Activated CD8-positive, alpha-beta T cell treated with anti-CD3 and anti-CD28 coated beads for 36 hours (primary cell): Measurements from ENCODE around the gene HNMT. TPM values are rescaled to one million over a fixed set of nuclear protein-coding genes. Genes with fewer than 3 reads are reported as not detected.
A peak's percentile ranks its signal among the peaks of the same experiment; 100 is the strongest.

ENCODE experiments used
- ATAC-seq: fragments of 200-7000 bp; cut with Tn5 transposase; one replicate; pipeline ENCODE4 v1.10.0; 2021; ENCODE audit warnings: mild to moderate bottlenecking, moderate library complexity
- CTCF ChIA-PET: fragments of 350-600 bp; sonication (Branson Sonifier 250); formaldehyde crosslinking; loops from one replicate; lab custom pipeline; 2021; ENCODE audit warnings: antibody characterized with exemption; lab: Charles Lee
- POLR2A ChIA-PET: fragments of 350-600 bp; sonication (Branson Sonifier 250); formaldehyde crosslinking; loops from one replicate; lab custom pipeline; 2021; ENCODE audit warnings: antibody characterized with exemption; lab: Charles Lee
- DNase-seq: peaks from one replicate; pipeline ENCODE4 v3.0.0-alpha.2; 2020
- H3K27ac Mint-ChIP-seq: one replicate; pipeline ENCODE4 v1.8.0; 2021; ENCODE audit warnings: mild to moderate bottlenecking, mixed read lengths
- H3K27me3 Mint-ChIP-seq: one replicate; pipeline ENCODE4 v1.8.0; 2021; ENCODE audit warnings: mixed read lengths
- H3K36me3 Mint-ChIP-seq: one replicate; pipeline ENCODE4 v1.8.0; 2021; ENCODE audit warnings: low read depth, mixed read lengths
- H3K4me1 Mint-ChIP-seq: one replicate; pipeline ENCODE4 v1.8.0; 2021; ENCODE audit warnings: low read depth, mixed read lengths
- H3K4me3 Mint-ChIP-seq: one replicate; pipeline ENCODE4 v1.8.0; 2021; ENCODE audit warnings: mild to moderate bottlenecking, moderate library complexity, mixed read lengths
- H3K9me3 Mint-ChIP-seq: one replicate; pipeline ENCODE4 v1.8.0; 2021; ENCODE audit warnings: mixed read lengths
- CTCF ChIP-seq: fragments of 200-600 bp; IDR thresholded peaks from one replicate; pipeline ENCODE4 v1.8.0; 2022; ENCODE audit warnings: antibody characterized with exemption, mild to moderate bottlenecking
- intact Hi-C: fragments of 100-400 bp; cut with micrococcal nuclease; formaldehyde crosslinking; loops from one replicate; pipeline ENCODE4 v1.10.0; 2022
- total RNA-seq, 2 experiments: library from RNA; stranded (reverse); gene quantifications; one replicate each; pipeline ENCODE4 v1.2.3, GENCODE V29; 2021

The HNMT gene
- total RNA-seq, 2 experiments from 2014 or later, result not detected

GRCh38 chr2:137948894-137949293, 15.4 kb upstream of the HNMT start:
- intact Hi-C loops, result no loop called here
- POLR2A ChIA-PET, result no interaction called here
- Mint-ChIP-seq H3K4me1 (peaks cover 15% of the 10 kb centered on the region), H3K9me3 (no peaks in the 10 kb centered on the region), H3K36me3 (no peaks in the 10 kb centered on the region), H3K4me3 (no peak overlapping the region), H3K27ac (no peak overlapping the region), H3K27me3 (peaks cover 2% of the 10 kb centered on the region)
- CTCF ChIA-PET, result no interaction called here
- DNase-seq (no peak), ATAC-seq (no peak)
- TF ChIP-seq CTCF, result no peak

- no peak for DNase-seq
- H3K27ac Mint-ChIP-seq, result no peak overlapping the region
- peaks cover 15% of the 10 kb centered on the region for H3K4me1 Mint-ChIP-seq
- ChIA-PET POLR2A (no interaction called here), CTCF (no interaction called here)
- intact Hi-C loops, result no loop called here
- peaks cover 2% of the 10 kb centered on the region for H3K27me3 Mint-ChIP-seq
- no peak for TF ChIP-seq CTCF
- ATAC-seq, result no peak
- no peaks in the 10 kb centered on the region for H3K36me3 Mint-ChIP-seq
- no peaks in the 10 kb centered on the region for H3K9me3 Mint-ChIP-seq
- H3K4me3 Mint-ChIP-seq, result no peak overlapping the region
Observed at GRCh38 chr2:137950238-137950637, 14.0 kb upstream of the HNMT start.

- ATAC-seq (no peak), DNase-seq (no peak)
- H3K27ac Mint-ChIP-seq, result no peak overlapping the region
- ChIA-PET POLR2A (no interaction called here), CTCF (no interaction called here)
- H3K36me3 Mint-ChIP-seq, result no peaks in the 10 kb centered on the region
- no peak for TF ChIP-seq CTCF
- no peaks in the 10 kb centered on the region for H3K9me3 Mint-ChIP-seq
- H3K4me1 Mint-ChIP-seq, result peaks cover 15% of the 10 kb centered on the region
- H3K27me3 Mint-ChIP-seq, result peaks cover 2% of the 10 kb centered on the region
- no peak overlapping the region for H3K4me3 Mint-ChIP-seq
- intact Hi-C loops, result no loop called here
Observed at GRCh38 chr2:137951586-137951985, 12.7 kb upstream of the HNMT start.

- Mint-ChIP-seq H3K36me3 (no peaks in the 10 kb centered on the region), H3K9me3 (no peaks in the 10 kb centered on the region), H3K4me3 (peak overlapping the region; percentile 28), H3K4me1 (peaks cover 15% of the 10 kb centered on the region), H3K27me3 (no peaks in the 10 kb centered on the region), H3K27ac (peak overlapping the region; percentile 44)
- ChIA-PET POLR2A (no interaction called here), CTCF (interaction anchor here (1.4 kb wide), 1 partner anchor 27 kb away, joined by 3 read pairs; no protein-coding TSS in a partner anchor)
- no peak for TF ChIP-seq CTCF
- peak; percentile 30 for ATAC-seq
- intact Hi-C loops, result no loop called here
- no peak for DNase-seq
Observed at GRCh38 chr2:137952586-137953129, 11.6 kb upstream of the HNMT start.

- DNase-seq (no peak), ATAC-seq (no peak)
- Mint-ChIP-seq H3K4me3 (no peak overlapping the region), H3K9me3 (no peaks in the 10 kb centered on the region), H3K36me3 (no peaks in the 10 kb centered on the region), H3K27me3 (no peaks in the 10 kb centered on the region), H3K4me1 (peaks cover 15% of the 10 kb centered on the region), H3K27ac (no peak overlapping the region)
- CTCF ChIA-PET, result no interaction called here
- intact Hi-C loops, result no loop called here
- no peak for TF ChIP-seq CTCF
- POLR2A ChIA-PET, result no interaction called here
Observed at GRCh38 chr2:137955536-137955935, 8.7 kb upstream of the HNMT start.
